ENCODE results near the gene TMEM260.
A peak's percentile ranks its signal among the peaks of the same experiment; 100 is the strongest.

TMEM260 gene

GRCh38 chr14:56579345-56580220 lies at the start of gene TMEM260:
Gene TMEM260 (plus strand): TSS chr14:56579798. CDS start chr14:56579915, 117 bp downstream.
- DNase-seq, result peak; percentile 91

GRCh38 chr14:56532546-56532945 lies 47.1 kb upstream of the TMEM260 start:
- no peak for DNase-seq

GRCh38 chr14:56534656-56535055 lies 44.9 kb upstream of the TMEM260 start:
- DNase-seq, result no peak

GRCh38 chr14:56539862-56540261 lies 39.7 kb upstream of the TMEM260 start:
- DNase-seq, result no peak

GRCh38 chr14:56543436-56543835 lies 36.2 kb upstream of the TMEM260 start:
- no peak for DNase-seq

- no peak for DNase-seq
Measured at GRCh38 chr14:56549721-56550120, 29.9 kb upstream of the TMEM260 start.

- no peak for DNase-seq
Measured at GRCh38 chr14:56552615-56553014, 27.0 kb upstream of the TMEM260 start.

- DNase-seq, result no peak
Measured at GRCh38 chr14:56554301-56554700, 25.3 kb upstream of the TMEM260 start.

- DNase-seq, result no peak
Measured at GRCh38 chr14:56555921-56556570, 23.6 kb upstream of the TMEM260 start.

- DNase-seq, result no peak
Measured at GRCh38 chr14:56559182-56559581, 20.4 kb upstream of the TMEM260 start.

GRCh38 chr14:56561606-56562005 lies 18.0 kb upstream of the TMEM260 start:
- peak; percentile 37 for DNase-seq

- no peak for DNase-seq
Measured at GRCh38 chr14:56562883-56563282, 16.7 kb upstream of the TMEM260 start.

GRCh38 chr14:56569174-56569573 lies 10.4 kb upstream of the TMEM260 start:
- DNase-seq, result no peak

- DNase-seq, result no peak
Measured at GRCh38 chr14:56570295-56570694, 9.3 kb upstream of the TMEM260 start.

GRCh38 chr14:56580221-56580711 lies 668 bp downstream of the TMEM260 start:
- DNase-seq, result no peak

- DNase-seq, result no peak
Measured at GRCh38 chr14:56581041-56581727, 1.6 kb downstream of the TMEM260 start.

- DNase-seq, result no peak
Measured at GRCh38 chr14:56585461-56586084, 6.0 kb downstream of the TMEM260 start.

- DNase-seq, result no peak
Measured at GRCh38 chr14:56587701-56588100, 8.1 kb downstream of the TMEM260 start.

- no peak for DNase-seq
Measured at GRCh38 chr14:56590535-56590960, 10.9 kb downstream of the TMEM260 start.

GRCh38 chr14:56592746-56593544 lies 13.3 kb downstream of the TMEM260 start:
- DNase-seq, result no peak

- no peak for DNase-seq
Measured at GRCh38 chr14:56594428-56594827, 14.8 kb downstream of the TMEM260 start.

- DNase-seq, result no peak
Measured at GRCh38 chr14:56598519-56598918, 18.9 kb downstream of the TMEM260 start.

Data from left hindlimb (tissue), 1 donor.